Fibroblast of lung (primary cell): ENCODE results near the gene YPEL3.

Experiments
- EZH2 ChIP-seq: IDR thresholded peaks from 2 replicates; pipeline ENCODE4 v1.5.1; 2012; ENCODE audit warnings: low read length, control low read depth, mild to moderate bottlenecking; ENCODE audit errors: missing control alignments
- TF ChIP-seq, protein P1 (sequence below), 2 donors: IDR thresholded peaks in 1 of 2; conservative IDR thresholded peaks in 1 of 2; 1 replicate in 1 of 2; 2 replicates in 1 of 2; pipeline ENCODE4 v1.5.1; 2011 to 2012; ENCODE audit warnings: low read length in 2 of 2, control low read depth in 1 of 2, inconsistent platforms in 1 of 2, low read depth in 1 of 2, mild to moderate bottlenecking in 1 of 2

DNA sequence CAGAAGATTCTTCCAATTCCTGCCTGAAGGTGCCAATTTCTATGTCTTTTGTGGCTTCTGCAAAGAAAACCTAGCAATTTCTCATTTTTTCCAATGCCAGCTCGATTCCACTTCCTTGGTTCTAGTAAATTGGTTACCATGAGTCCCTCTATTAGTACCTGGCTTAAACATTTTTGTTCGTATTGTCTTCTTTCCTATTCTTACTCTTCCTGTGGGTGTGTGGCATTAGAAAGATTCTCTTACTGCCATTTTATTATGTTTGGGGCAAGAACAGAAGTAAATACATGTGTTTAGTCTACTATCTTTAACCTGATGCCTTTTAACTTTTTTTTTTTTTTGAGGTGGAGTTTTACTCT lies 47.3 kb upstream of the YPEL3 start:
- TF ChIP-seq, protein P1, sequence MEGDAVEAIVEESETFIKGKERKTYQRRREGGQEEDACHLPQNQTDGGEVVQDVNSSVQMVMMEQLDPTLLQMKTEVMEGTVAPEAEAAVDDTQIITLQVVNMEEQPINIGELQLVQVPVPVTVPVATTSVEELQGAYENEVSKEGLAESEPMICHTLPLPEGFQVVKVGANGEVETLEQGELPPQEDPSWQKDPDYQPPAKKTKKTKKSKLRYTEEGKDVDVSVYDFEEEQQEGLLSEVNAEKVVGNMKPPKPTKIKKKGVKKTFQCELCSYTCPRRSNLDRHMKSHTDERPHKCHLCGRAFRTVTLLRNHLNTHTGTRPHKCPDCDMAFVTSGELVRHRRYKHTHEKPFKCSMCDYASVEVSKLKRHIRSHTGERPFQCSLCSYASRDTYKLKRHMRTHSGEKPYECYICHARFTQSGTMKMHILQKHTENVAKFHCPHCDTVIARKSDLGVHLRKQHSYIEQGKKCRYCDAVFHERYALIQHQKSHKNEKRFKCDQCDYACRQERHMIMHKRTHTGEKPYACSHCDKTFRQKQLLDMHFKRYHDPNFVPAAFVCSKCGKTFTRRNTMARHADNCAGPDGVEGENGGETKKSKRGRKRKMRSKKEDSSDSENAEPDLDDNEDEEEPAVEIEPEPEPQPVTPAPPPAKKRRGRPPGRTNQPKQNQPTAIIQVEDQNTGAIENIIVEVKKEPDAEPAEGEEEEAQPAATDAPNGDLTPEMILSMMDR (conservative IDR thresholded peaks at IDR 0.05 in 1 of 2, IDR thresholded peaks at IDR 0.05 in 1 of 2; ENCODE audit: low read depth in 1 of 2, low read length in 2 of 2): no peak
- TF ChIP-seq EZH2: no peak
